ENCODE results near the gene KRT72.

GRCh38 chr12:52537101-52537500 lies 64.2 kb downstream of the KRT72 start:
- TF ChIP-seq POLR2AphosphoS5 (IDR thresholded peaks at IDR 0.05; ENCODE audit: insufficient read depth in 1 of 2, low read depth in 1 of 2) = no peak
- TF ChIP-seq CTCF (IDR thresholded peaks at IDR 0.05) = no peak

Data from vagina (tissue), 2 donors.